Fibroblast of lung (primary cell): ENCODE results near the gene CCDC7. TPM values are rescaled to one million over a fixed set of nuclear protein-coding genes. Genes with fewer than 3 reads are reported as not detected.

Experiments used
- DNase-seq, 2 donors: peaks; one replicate each; pipeline versions ENCODE4 v3.0.0 to v3.0.0-alpha.2; 2010; ENCODE audit warnings: low read depth in 2 of 2
- H2AFZ ChIP-seq: 2 replicates; pipeline ENCODE4 v1.5.1; 2012; ENCODE audit warnings: low read length, control low read depth, inconsistent platforms
- H3K27ac ChIP-seq: 2 replicates; pipeline ENCODE4 v1.5.1; 2011; ENCODE audit warnings: low read length, control low read depth; ENCODE audit not compliant: insufficient read depth
- H3K27me3 ChIP-seq: 2 replicates; pipeline ENCODE4 v1.5.1; 2011; ENCODE audit warnings: mild to moderate bottlenecking, low read length; ENCODE audit not compliant: control insufficient read depth, insufficient read depth
- H3K36me3 ChIP-seq: 2 replicates; pipeline ENCODE4 v1.5.1; 2011; ENCODE audit warnings: low read length; ENCODE audit not compliant: control insufficient read depth, insufficient read depth
- H3K4me1 ChIP-seq: 2 replicates; pipeline ENCODE4 v1.5.1; 2011; ENCODE audit warnings: low read length; ENCODE audit not compliant: control insufficient read depth, insufficient read depth; ENCODE audit errors: extremely low read depth
- H3K4me2 ChIP-seq: 2 replicates; pipeline ENCODE4 v1.5.1; 2011; ENCODE audit warnings: low read length, control low read depth; ENCODE audit not compliant: insufficient read depth; ENCODE audit errors: extremely low read depth
- H3K4me3 ChIP-seq, 4 experiments: fragments of 200-600 bp in 1 of 4; sonication (generic) in 1 of 4; replicated peaks in 1 of 4; 2 replicates each; pipeline ENCODE4 v1.5.1; 2011 to 2016; ENCODE audit warnings: low read length in 4 of 4, low read depth in 3 of 4, mild to moderate bottlenecking in 3 of 4, control low read depth in 2 of 4, inconsistent platforms in 1 of 4, mixed read lengths in 1 of 4; ENCODE audit not compliant: insufficient read depth in 1 of 4; ENCODE audit errors: control extremely low read depth in 1 of 4
- H3K79me2 ChIP-seq: 2 replicates; pipeline ENCODE4 v1.5.1; 2012; ENCODE audit warnings: mild to moderate bottlenecking, low read length, inconsistent platforms; ENCODE audit not compliant: control insufficient read depth, insufficient read depth
- H3K9ac ChIP-seq: 2 replicates; pipeline ENCODE4 v1.5.1; 2011; ENCODE audit warnings: mild to moderate bottlenecking, low read length, control low read depth; ENCODE audit not compliant: insufficient read depth
- H3K9me3 ChIP-seq: 2 replicates; pipeline ENCODE4 v1.5.1; 2012; ENCODE audit warnings: low read depth, low read length; ENCODE audit not compliant: control insufficient read depth, insufficient read depth
- H4K20me1 ChIP-seq: 2 replicates; pipeline ENCODE4 v1.5.1; 2011; ENCODE audit warnings: low read length; ENCODE audit not compliant: control insufficient read depth, insufficient read depth; ENCODE audit errors: extremely low read depth
- CTCF ChIP-seq, 2 donors: IDR thresholded peaks in 1 of 2; conservative IDR thresholded peaks in 1 of 2; 1 replicate in 1 of 2; 2 replicates in 1 of 2; pipeline ENCODE4 v1.5.1; 2011 to 2012; ENCODE audit warnings: low read length in 2 of 2, control low read depth in 1 of 2, inconsistent platforms in 1 of 2, low read depth in 1 of 2, mild to moderate bottlenecking in 1 of 2
- EZH2 ChIP-seq: IDR thresholded peaks from 2 replicates; pipeline ENCODE4 v1.5.1; 2012; ENCODE audit warnings: low read length, control low read depth, mild to moderate bottlenecking; ENCODE audit errors: missing control alignments
- polyA plus RNA-seq, 2 donors: library from polyadenylated mRNA; depleted of rRNA in 1 of 2; stranded (reverse) in 1 of 2; unstranded in 1 of 2; fragments of >200 nt; gene quantifications; 2 replicates each; pipeline ENCODE4 v1.2.1, GENCODE V29; 2011 to 2012; ENCODE audit warnings: missing spikeins in 1 of 2
- total RNA-seq: library from RNA; depleted of rRNA; stranded (reverse); fragments of >200 nt; gene quantifications from 2 replicates; pipeline ENCODE4 v1.2.1, GENCODE V29; 2014

Gene CCDC7
- total and polyA plus RNA-seq, 2 donors (not counting 1 experiment from before 2014, with no cell fraction given): 1.0 to 19.5 TPM

GRCh38 chr10:32402499-32402898, 43.4 kb upstream of the CCDC7 start:
- H3K4me3 ChIP-seq: no peak overlapping the region
- H3K36me3 ChIP-seq: no peaks in the 10 kb centered on the region
- TF ChIP-seq EZH2: no peak
- no peak for TF ChIP-seq CTCF (conservative IDR thresholded peaks at IDR 0.05 in 1 of 2, IDR thresholded peaks at IDR 0.05 in 1 of 2; ENCODE audit: low read depth in 1 of 2, low read length in 2 of 2)
- H4K20me1 ChIP-seq: no peaks in the 10 kb centered on the region
- no peak for DNase-seq
- no peaks in the 10 kb centered on the region for H3K27me3 ChIP-seq
- no peak overlapping the region for H3K4me2 ChIP-seq
- no peaks in the 10 kb centered on the region for H3K9me3 ChIP-seq
- no peaks in the 10 kb centered on the region for H3K79me2 ChIP-seq
- H3K9ac ChIP-seq: no peak overlapping the region
- H3K27ac ChIP-seq: no peak overlapping the region
- no peak overlapping the region for H2AFZ ChIP-seq
- no peaks in the 10 kb centered on the region for H3K4me1 ChIP-seq

GRCh38 chr10:32403091-32403490, 42.8 kb upstream of the CCDC7 start:
- Histone ChIP-seq H3K79me2 (no peaks in the 10 kb centered on the region), H3K36me3 (no peaks in the 10 kb centered on the region), H3K27me3 (no peaks in the 10 kb centered on the region), H3K9me3 (no peaks in the 10 kb centered on the region), H3K4me3 (no peak overlapping the region), H2AFZ (no peak overlapping the region), H3K27ac (no peak overlapping the region), H3K9ac (no peak overlapping the region), H3K4me1 (no peaks in the 10 kb centered on the region), H3K4me2 (no peak overlapping the region), H4K20me1 (no peaks in the 10 kb centered on the region)
- no peak for TF ChIP-seq EZH2
- no peak for TF ChIP-seq CTCF (conservative IDR thresholded peaks at IDR 0.05 in 1 of 2, IDR thresholded peaks at IDR 0.05 in 1 of 2; ENCODE audit: low read depth in 1 of 2, low read length in 2 of 2)
- DNase-seq: no peak

GRCh38 chr10:32408690-32409089, 37.2 kb upstream of the CCDC7 start:
- Histone ChIP-seq H3K4me1 (peaks cover 6% of the 10 kb centered on the region), H3K4me3 (no peak overlapping the region), H3K9ac (no peak overlapping the region), H2AFZ (no peak overlapping the region), H3K36me3 (no peaks in the 10 kb centered on the region), H3K27ac (no peak overlapping the region), H3K79me2 (no peaks in the 10 kb centered on the region), H3K4me2 (no peak overlapping the region), H4K20me1 (no peaks in the 10 kb centered on the region), H3K9me3 (no peaks in the 10 kb centered on the region), H3K27me3 (no peaks in the 10 kb centered on the region)
- DNase-seq: no peak
- TF ChIP-seq EZH2 (no peak), CTCF (conservative IDR thresholded peaks at IDR 0.05 in 1 of 2, IDR thresholded peaks at IDR 0.05 in 1 of 2; ENCODE audit: low read depth in 1 of 2, low read length in 2 of 2) (no peak)
